PC-9 (cell line): ENCODE measurements around the gene ZFHX3.

Experiments
- CTCF ChIP-seq: fragments of 200-600 bp; sonication (generic); conservative IDR thresholded peaks from 2 replicates; pipeline ENCODE4 v1.6.1; 2017; ENCODE audit warnings: mixed run types, antibody characterized with exemption, mild to moderate bottlenecking, moderate library complexity
- EZH2 ChIP-seq: fragments of 200-600 bp; sonication (generic); IDR thresholded peaks from 2 replicates; pipeline ENCODE4 v1.8.0; 2017; ENCODE audit warnings: antibody characterized with exemption, low read depth

GRCh38 chr16:72857834-72858664, 189.9 kb downstream of the ZFHX3 start:
- TF ChIP-seq CTCF (no peak), EZH2 (no peak)
